Nephron progenitor cell (in vitro differentiated cells): ENCODE data around the gene CNNM2.

Experiments
- DNase-seq: peaks from one replicate; pipeline ENCODE4 v3.0.0; 2021
- H3K27ac Mint-ChIP-seq: 2 replicates; pipeline ENCODE4 v1.8.0; 2021; ENCODE audit warnings: mild to moderate bottlenecking, moderate library complexity, mixed read lengths
- H3K27me3 Mint-ChIP-seq: 2 replicates; pipeline ENCODE4 v1.8.0; 2021; ENCODE audit warnings: mild to moderate bottlenecking, low read depth, mixed read lengths; ENCODE audit not compliant: poor library complexity
- H3K36me3 Mint-ChIP-seq: 2 replicates; pipeline ENCODE4 v1.8.0; 2021; ENCODE audit warnings: low read depth, mixed read lengths
- H3K4me1 Mint-ChIP-seq: 2 replicates; pipeline ENCODE4 v1.8.0; 2021; ENCODE audit warnings: mixed read lengths
- H3K4me3 Mint-ChIP-seq: 2 replicates; pipeline ENCODE4 v1.8.0; 2021; ENCODE audit warnings: mild to moderate bottlenecking, moderate library complexity, mixed read lengths
- H3K9me3 Mint-ChIP-seq: 2 replicates; pipeline ENCODE4 v1.8.0; 2021; ENCODE audit warnings: mild to moderate bottlenecking, moderate library complexity, mixed read lengths
- TF ChIP-seq, protein P1 (sequence below): fragments of 200-600 bp; sonication (generic); IDR thresholded peaks from 2 replicates; pipeline ENCODE4 v1.5.0; 2021; ENCODE audit warnings: antibody characterized with exemption

The CNNM2 gene

DNA sequence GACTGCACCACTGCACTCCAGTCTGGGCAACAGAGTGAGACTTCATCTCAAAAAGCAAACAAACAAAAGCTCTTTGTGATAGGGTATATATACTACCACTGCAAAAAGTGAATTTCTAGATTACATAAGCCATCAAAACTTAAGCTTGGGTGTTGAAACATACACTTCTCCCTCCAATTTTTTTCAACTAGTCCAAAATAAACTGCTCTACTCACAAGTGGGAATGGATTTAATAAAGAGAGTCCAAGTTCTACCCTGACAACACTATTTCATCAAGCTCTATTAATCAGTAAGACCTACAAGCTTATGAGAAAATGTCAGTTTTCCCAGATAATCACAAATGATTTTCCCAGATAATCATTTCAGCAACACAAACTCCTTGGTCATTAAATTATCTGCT lies 192.3 kb downstream of the CNNM2 start:
- Mint-ChIP-seq H3K4me3 (no peak overlapping the region), H3K4me1 (peaks cover 25% of the 10 kb centered on the region), H3K36me3 (peaks cover 13% of the 10 kb centered on the region), H3K9me3 (no peaks in the 10 kb centered on the region), H3K27ac (no peak overlapping the region), H3K27me3 (no peaks in the 10 kb centered on the region)
- DNase-seq: no peak
- TF ChIP-seq, protein P1, sequence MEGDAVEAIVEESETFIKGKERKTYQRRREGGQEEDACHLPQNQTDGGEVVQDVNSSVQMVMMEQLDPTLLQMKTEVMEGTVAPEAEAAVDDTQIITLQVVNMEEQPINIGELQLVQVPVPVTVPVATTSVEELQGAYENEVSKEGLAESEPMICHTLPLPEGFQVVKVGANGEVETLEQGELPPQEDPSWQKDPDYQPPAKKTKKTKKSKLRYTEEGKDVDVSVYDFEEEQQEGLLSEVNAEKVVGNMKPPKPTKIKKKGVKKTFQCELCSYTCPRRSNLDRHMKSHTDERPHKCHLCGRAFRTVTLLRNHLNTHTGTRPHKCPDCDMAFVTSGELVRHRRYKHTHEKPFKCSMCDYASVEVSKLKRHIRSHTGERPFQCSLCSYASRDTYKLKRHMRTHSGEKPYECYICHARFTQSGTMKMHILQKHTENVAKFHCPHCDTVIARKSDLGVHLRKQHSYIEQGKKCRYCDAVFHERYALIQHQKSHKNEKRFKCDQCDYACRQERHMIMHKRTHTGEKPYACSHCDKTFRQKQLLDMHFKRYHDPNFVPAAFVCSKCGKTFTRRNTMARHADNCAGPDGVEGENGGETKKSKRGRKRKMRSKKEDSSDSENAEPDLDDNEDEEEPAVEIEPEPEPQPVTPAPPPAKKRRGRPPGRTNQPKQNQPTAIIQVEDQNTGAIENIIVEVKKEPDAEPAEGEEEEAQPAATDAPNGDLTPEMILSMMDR: no peak

DNA sequence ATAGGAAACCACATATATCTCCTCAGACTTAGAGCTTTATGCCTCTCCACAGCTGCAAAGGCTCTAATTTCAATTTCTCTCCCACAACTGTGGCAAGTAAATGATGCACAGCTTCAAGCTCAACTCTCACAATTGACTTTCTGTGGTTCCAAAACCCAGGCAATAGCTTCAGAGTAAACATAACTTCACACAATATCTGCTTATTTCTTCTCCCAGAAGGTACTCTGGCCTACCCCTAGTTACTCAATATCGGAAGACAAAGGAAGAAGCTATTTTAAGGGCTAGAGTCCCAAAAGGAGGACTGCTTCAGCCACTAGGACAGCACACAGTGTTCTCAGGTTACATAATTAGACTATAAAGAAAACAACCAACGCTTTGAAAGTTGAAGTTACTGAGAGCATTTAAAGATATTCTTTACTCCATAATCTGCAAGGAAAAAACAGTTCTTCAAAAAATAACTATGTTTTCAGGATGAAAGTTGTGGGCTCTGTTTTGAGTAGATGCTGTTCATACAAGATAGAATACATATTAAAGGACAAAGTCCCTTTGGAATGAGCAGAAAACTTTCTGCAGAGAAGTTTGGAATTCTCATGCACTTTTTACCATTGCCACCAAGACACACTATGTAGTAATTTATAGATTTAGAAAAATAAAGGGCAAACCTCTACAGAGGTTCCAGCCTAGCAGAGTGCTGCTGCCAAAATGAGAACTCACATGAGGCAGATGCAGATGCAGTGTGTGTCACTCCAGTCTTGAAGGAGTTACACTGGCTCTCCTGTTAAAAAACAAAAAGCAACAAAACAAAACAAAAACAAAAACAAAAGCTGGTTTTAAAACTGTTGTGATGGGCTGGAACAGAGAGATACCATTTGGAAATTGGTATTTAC lies 193.2 kb downstream of the CNNM2 start:
- TF ChIP-seq, protein P1: no peak
- peaks cover 25% of the 10 kb centered on the region for H3K4me1 Mint-ChIP-seq
- H3K4me3 Mint-ChIP-seq: peak overlapping the region; percentile 57
- H3K27ac Mint-ChIP-seq: peak overlapping the region; percentile 83
- H3K9me3 Mint-ChIP-seq: no peaks in the 10 kb centered on the region
- no peaks in the 10 kb centered on the region for H3K27me3 Mint-ChIP-seq
- H3K36me3 Mint-ChIP-seq: peaks cover 13% of the 10 kb centered on the region
- no peak for DNase-seq

DNA sequence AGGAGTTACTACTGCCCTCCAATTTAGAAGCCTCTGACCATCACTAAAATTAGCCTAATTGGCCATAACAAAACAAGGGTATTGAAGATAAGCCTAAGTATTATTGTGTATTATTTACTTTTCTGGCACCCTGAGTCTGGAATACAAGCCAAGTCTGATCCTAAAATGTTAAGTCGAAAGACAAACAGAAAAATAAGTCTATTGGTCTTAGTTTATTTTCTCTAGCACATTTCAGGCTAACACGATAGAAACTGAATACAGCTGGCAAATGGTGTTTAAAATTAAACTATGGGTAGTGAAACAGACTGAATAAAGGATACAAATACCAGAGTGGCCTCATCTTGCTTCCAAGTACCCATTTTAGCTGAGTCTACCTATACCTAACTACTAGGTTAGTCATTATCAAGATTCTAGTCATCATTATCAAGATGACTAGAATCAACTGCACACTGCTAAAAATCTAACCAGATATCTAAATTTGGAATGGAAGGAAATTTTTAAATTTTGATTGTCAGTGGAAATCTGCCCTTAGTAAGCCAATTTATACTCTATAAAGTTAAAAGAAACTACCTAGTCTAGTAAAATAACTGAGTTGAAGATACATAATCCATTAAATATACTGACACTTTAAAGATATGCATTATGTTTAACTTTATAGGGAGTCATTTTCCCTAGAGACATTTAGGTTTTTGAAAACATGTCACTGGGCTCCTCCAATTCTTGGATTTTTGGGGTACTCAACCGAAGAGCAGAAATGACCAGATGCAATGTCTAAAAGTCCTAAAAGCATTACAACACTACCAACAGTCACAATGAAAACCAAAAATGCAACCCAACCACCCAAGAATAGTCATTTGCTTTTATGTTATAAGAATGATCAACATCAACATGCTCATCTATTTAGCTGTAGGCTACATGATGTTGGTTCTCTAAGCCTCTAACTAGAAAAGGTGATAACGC lies 194.1 kb downstream of the CNNM2 start:
- no peak overlapping the region for H3K27ac Mint-ChIP-seq

DNA sequence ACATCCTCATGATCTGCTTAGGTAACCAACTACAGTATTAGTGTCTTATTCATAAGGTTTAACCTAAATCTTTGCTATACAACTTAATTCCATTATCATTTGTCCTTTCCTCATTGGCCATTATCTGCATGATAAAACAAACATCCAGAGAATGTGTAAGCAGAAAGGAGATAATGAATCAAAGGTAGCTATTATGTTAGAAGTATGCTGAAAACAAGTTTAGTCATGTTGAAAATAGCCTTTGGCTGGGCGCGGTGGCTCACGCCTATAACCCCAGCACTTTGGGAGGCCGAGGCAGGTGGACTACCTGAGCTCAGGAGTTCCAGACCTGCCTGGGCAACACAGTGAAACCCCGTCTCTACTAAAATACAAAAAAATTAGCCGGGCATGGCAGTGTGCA lies 196.8 kb downstream of the CNNM2 start:
- no peak overlapping the region for H3K4me3 Mint-ChIP-seq
- DNase-seq: no peak
- H3K9me3 Mint-ChIP-seq: no peaks in the 10 kb centered on the region
- peaks cover 3% of the 10 kb centered on the region for H3K36me3 Mint-ChIP-seq
- TF ChIP-seq, protein P1: no peak
- H3K27me3 Mint-ChIP-seq: no peaks in the 10 kb centered on the region
- H3K4me1 Mint-ChIP-seq: peaks cover 25% of the 10 kb centered on the region
- H3K27ac Mint-ChIP-seq: no peak overlapping the region

More for the DNA sequence above, 194.1 kb downstream of the CNNM2 start:
- no peak for DNase-seq
- Mint-ChIP-seq H3K4me1 (peaks cover 25% of the 10 kb centered on the region), H3K27me3 (no peaks in the 10 kb centered on the region), H3K36me3 (peaks cover 13% of the 10 kb centered on the region), H3K9me3 (no peaks in the 10 kb centered on the region), H3K4me3 (no peak overlapping the region)
- TF ChIP-seq, protein P1: no peak

- no peak overlapping the region for H3K4me3 Mint-ChIP-seq
- H3K27ac Mint-ChIP-seq: no peak overlapping the region
- no peaks in the 10 kb centered on the region for H3K27me3 Mint-ChIP-seq
- peaks cover 4% of the 10 kb centered on the region for H3K4me1 Mint-ChIP-seq
- TF ChIP-seq, protein P1: no peak
- H3K9me3 Mint-ChIP-seq: no peaks in the 10 kb centered on the region
- no peak for DNase-seq
- H3K36me3 Mint-ChIP-seq: no peaks in the 10 kb centered on the region
Measured at GRCh38 chr10:103117247-103117646, 199.2 kb downstream of the CNNM2 start.
